ENCODE results near the gene CCZ1.
"Not testable (repeated sequence)": the region's sequence is repeated elsewhere in the genome, so short reads cannot be mapped to it uniquely, and the experiment has no call there.

Gene CCZ1

GRCh38 chr7:5903002-5903401 lies 4.5 kb downstream of the CCZ1 start:
- H2AFZ ChIP-seq (ENCODE audit: low read length); H3K4ac ChIP-seq (ENCODE audit: low read length); H3K18ac ChIP-seq (ENCODE audit: low read length); H2BK5ac ChIP-seq (ENCODE audit: low read length); H2BK15ac ChIP-seq (ENCODE audit: low read length); DNase-seq (ENCODE audit: low spot score); H3K4me1 ChIP-seq (ENCODE audit: control insufficient read depth in 2 of 2, insufficient read depth in 1 of 2, low read depth in 1 of 2, low read length in 2 of 2); H3K23ac ChIP-seq (ENCODE audit: low read depth, low read length, poor library complexity); H3K27me3 ChIP-seq (ENCODE audit: control insufficient read depth in 3 of 3, insufficient read depth in 3 of 3, low read depth in 1 of 3, low read length in 3 of 3); H3K4me2 ChIP-seq (ENCODE audit: insufficient read depth, low read length, poor library complexity, severe bottlenecking); H2AK5ac ChIP-seq (ENCODE audit: low read depth, low read length); H4K91ac ChIP-seq (ENCODE audit: low read depth, low read length, poor library complexity); H3K9ac ChIP-seq (ENCODE audit: low read depth, low read length, poor library complexity); H3K27ac ChIP-seq (replicated peaks; ENCODE audit: low read length); H2BK120ac ChIP-seq (ENCODE audit: low read depth, low read length); H3K79me1 ChIP-seq (ENCODE audit: low read depth, low read length); H4K8ac ChIP-seq (ENCODE audit: low read depth, low read length); H2BK12ac ChIP-seq (ENCODE audit: low read length); H3K9me3 ChIP-seq (replicated peaks in 1 of 2; ENCODE audit: control insufficient read depth in 2 of 2, insufficient read depth in 1 of 2, low read depth in 1 of 2, low read length in 2 of 2); H3K4me3 ChIP-seq (ENCODE audit: low read length in 2 of 2); H3K14ac ChIP-seq (ENCODE audit: low read length): not testable (repeated sequence)
- no CpG with 5 or more reads among the region's 6 CpGs for WGBS, 2 donors (ENCODE audit: extremely low coverage in 2 of 2, insufficient read length in 2 of 2, insufficient replicate concordance in 1 of 2)
- H3K36me3 ChIP-seq (replicated peaks in 1 of 2; ENCODE audit: control insufficient read depth in 2 of 2, insufficient read depth in 2 of 2, low read length in 2 of 2) = peaks cover 0 to 20% of the 10 kb centered on the region in 2 donors

GRCh38 chr7:5904726-5905125 lies 6.2 kb downstream of the CCZ1 start:
- H3K27me3 ChIP-seq (ENCODE audit: control insufficient read depth in 3 of 3, insufficient read depth in 3 of 3, low read depth in 1 of 3, low read length in 3 of 3); H3K79me1 ChIP-seq (ENCODE audit: low read depth, low read length); H2AFZ ChIP-seq (ENCODE audit: low read length); H2BK12ac ChIP-seq (ENCODE audit: low read length); H2BK120ac ChIP-seq (ENCODE audit: low read depth, low read length); H3K14ac ChIP-seq (ENCODE audit: low read length); H3K4me3 ChIP-seq (ENCODE audit: low read length in 2 of 2); H3K27ac ChIP-seq (replicated peaks; ENCODE audit: low read length); H2BK15ac ChIP-seq (ENCODE audit: low read length); H2AK5ac ChIP-seq (ENCODE audit: low read depth, low read length); H3K4me1 ChIP-seq (ENCODE audit: control insufficient read depth in 2 of 2, insufficient read depth in 1 of 2, low read depth in 1 of 2, low read length in 2 of 2); H3K9me3 ChIP-seq (replicated peaks in 1 of 2; ENCODE audit: control insufficient read depth in 2 of 2, insufficient read depth in 1 of 2, low read depth in 1 of 2, low read length in 2 of 2); H3K4me2 ChIP-seq (ENCODE audit: insufficient read depth, low read length, poor library complexity, severe bottlenecking); H2BK5ac ChIP-seq (ENCODE audit: low read length); H3K23ac ChIP-seq (ENCODE audit: low read depth, low read length, poor library complexity); H4K91ac ChIP-seq (ENCODE audit: low read depth, low read length, poor library complexity); H4K8ac ChIP-seq (ENCODE audit: low read depth, low read length); H3K4ac ChIP-seq (ENCODE audit: low read length); DNase-seq (ENCODE audit: low spot score); H3K9ac ChIP-seq (ENCODE audit: low read depth, low read length, poor library complexity); H3K18ac ChIP-seq (ENCODE audit: low read length): not testable (repeated sequence)
- no CpG with 5 or more reads among the region's 5 CpGs for WGBS, 2 donors (ENCODE audit: extremely low coverage in 2 of 2, insufficient read length in 2 of 2, insufficient replicate concordance in 1 of 2)
- H3K36me3 ChIP-seq (replicated peaks in 1 of 2; ENCODE audit: control insufficient read depth in 2 of 2, insufficient read depth in 2 of 2, low read length in 2 of 2) = peaks cover 0 to 24% of the 10 kb centered on the region in 2 donors

GRCh38 chr7:5908835-5909234 lies 10.3 kb downstream of the CCZ1 start:
- H3K9ac ChIP-seq (ENCODE audit: low read depth, low read length, poor library complexity); H4K8ac ChIP-seq (ENCODE audit: low read depth, low read length); H3K79me1 ChIP-seq (ENCODE audit: low read depth, low read length); H3K27me3 ChIP-seq (ENCODE audit: control insufficient read depth in 3 of 3, insufficient read depth in 3 of 3, low read depth in 1 of 3, low read length in 3 of 3); H3K14ac ChIP-seq (ENCODE audit: low read length); H2AK5ac ChIP-seq (ENCODE audit: low read depth, low read length); H2AFZ ChIP-seq (ENCODE audit: low read length); H3K4me1 ChIP-seq (ENCODE audit: control insufficient read depth in 2 of 2, insufficient read depth in 1 of 2, low read depth in 1 of 2, low read length in 2 of 2); H3K23ac ChIP-seq (ENCODE audit: low read depth, low read length, poor library complexity); H2BK120ac ChIP-seq (ENCODE audit: low read depth, low read length); H2BK15ac ChIP-seq (ENCODE audit: low read length); H4K91ac ChIP-seq (ENCODE audit: low read depth, low read length, poor library complexity); H3K18ac ChIP-seq (ENCODE audit: low read length); H3K4me3 ChIP-seq (ENCODE audit: low read length in 2 of 2); H3K4me2 ChIP-seq (ENCODE audit: insufficient read depth, low read length, poor library complexity, severe bottlenecking); H3K9me3 ChIP-seq (replicated peaks in 1 of 2; ENCODE audit: control insufficient read depth in 2 of 2, insufficient read depth in 1 of 2, low read depth in 1 of 2, low read length in 2 of 2); H2BK5ac ChIP-seq (ENCODE audit: low read length); H3K27ac ChIP-seq (replicated peaks; ENCODE audit: low read length); DNase-seq (ENCODE audit: low spot score); H3K4ac ChIP-seq (ENCODE audit: low read length); H2BK12ac ChIP-seq (ENCODE audit: low read length): not testable (repeated sequence)
- whole genome bisulfite sequencing, 2 donors (ENCODE audit: extremely low coverage in 2 of 2, insufficient read length in 2 of 2, insufficient replicate concordance in 1 of 2) = no CpG with 5 or more reads among the region's 6 CpGs
- H3K36me3 ChIP-seq (replicated peaks in 1 of 2; ENCODE audit: control insufficient read depth in 2 of 2, insufficient read depth in 2 of 2, low read length in 2 of 2) = peaks cover 0 to 31% of the 10 kb centered on the region in 2 donors

GRCh38 chr7:5916529-5916928 lies 18.0 kb downstream of the CCZ1 start:
- not testable (repeated sequence) for H3K23ac ChIP-seq (ENCODE audit: low read depth, low read length, poor library complexity); H3K4me1 ChIP-seq (ENCODE audit: control insufficient read depth in 2 of 2, insufficient read depth in 1 of 2, low read depth in 1 of 2, low read length in 2 of 2); H3K18ac ChIP-seq (ENCODE audit: low read length); H3K4me2 ChIP-seq (ENCODE audit: insufficient read depth, low read length, poor library complexity, severe bottlenecking); H3K27me3 ChIP-seq (ENCODE audit: control insufficient read depth in 3 of 3, insufficient read depth in 3 of 3, low read depth in 1 of 3, low read length in 3 of 3); H3K4me3 ChIP-seq (ENCODE audit: low read length in 2 of 2); H4K8ac ChIP-seq (ENCODE audit: low read depth, low read length); H3K14ac ChIP-seq (ENCODE audit: low read length); H3K9me3 ChIP-seq (replicated peaks in 1 of 2; ENCODE audit: control insufficient read depth in 2 of 2, insufficient read depth in 1 of 2, low read depth in 1 of 2, low read length in 2 of 2); H2BK5ac ChIP-seq (ENCODE audit: low read length); DNase-seq (ENCODE audit: low spot score); H2AK5ac ChIP-seq (ENCODE audit: low read depth, low read length); H4K91ac ChIP-seq (ENCODE audit: low read depth, low read length, poor library complexity); H2AFZ ChIP-seq (ENCODE audit: low read length); H2BK12ac ChIP-seq (ENCODE audit: low read length); H2BK15ac ChIP-seq (ENCODE audit: low read length); H3K9ac ChIP-seq (ENCODE audit: low read depth, low read length, poor library complexity); H3K4ac ChIP-seq (ENCODE audit: low read length); H3K27ac ChIP-seq (replicated peaks; ENCODE audit: low read length); H3K79me1 ChIP-seq (ENCODE audit: low read depth, low read length); H3K36me3 ChIP-seq (replicated peaks in 1 of 2; ENCODE audit: control insufficient read depth in 2 of 2, insufficient read depth in 2 of 2, low read length in 2 of 2); H2BK120ac ChIP-seq (ENCODE audit: low read depth, low read length)
- no CpG with 5 or more reads among the region's 6 CpGs for WGBS, 2 donors (ENCODE audit: extremely low coverage in 2 of 2, insufficient read length in 2 of 2, insufficient replicate concordance in 1 of 2)
